Measurements from ENCODE around the gene RABGAP1L. TPM values are rescaled to one million over a fixed set of nuclear protein-coding genes. Genes with fewer than 3 reads are reported as not detected.

RABGAP1L gene
- total and polyA plus RNA-seq, 10 of the 15 experiments (the other 5 are each of a cell fraction or from before 2014, with no cell fraction given): 5.8 to 194 (median 113) TPM

- no TSS peak for BruUV-seq (replicated peaks)
- RAD21 ChIA-PET (ENCODE audit: unreplicated experiment): no interaction called here
- CTCF ChIA-PET: interaction anchor here (1.5 kb wide), 1 partner anchor 780 kb away, joined by 6 read pairs; no protein-coding TSS in a partner anchor
- H3K9me3 ChIP-seq (replicated peaks; ENCODE audit: control insufficient read depth, insufficient read depth, low read length): peaks cover 13% of the 10 kb centered on the region
- POLR2A ChIA-PET: no interaction called here
- no peak overlapping the region for H2AFZ ChIP-seq (ENCODE audit: control insufficient read depth, low read depth, low read length)
- TF ChIP-seq ZNF622 (IDR thresholded peaks at IDR 0.05) (no peak), SKIL (IDR thresholded peaks at IDR 0.05; ENCODE audit: low read depth, poor library complexity, severe bottlenecking) (no peak), REST (IDR thresholded peaks at IDR 0.05; ENCODE audit: low read depth, low read length) (no peak)
- H4K20me1 ChIP-seq (ENCODE audit: control insufficient read depth, insufficient read depth): 0 out of 2 replicates have a peak, but pooled peaks cover 7% of the 10 kb centered on the region
- no peak overlapping the region for H3K27ac ChIP-seq (ENCODE audit: control insufficient read depth, insufficient read depth)
- DNase-seq (ENCODE audit: low read depth, low spot score): no peak
- no peak overlapping the region for H3K4me2 ChIP-seq (ENCODE audit: control insufficient read depth, insufficient read depth)
- FAIRE-seq: no peak
- H3K4me3 ChIP-seq: no peak overlapping the region
- peaks cover 18% of the 10 kb centered on the region for H3K4me1 ChIP-seq (ENCODE audit: control insufficient read depth, insufficient read depth, low read length)
- in situ Hi-C loops (cut with MboI) (loop anchor here (25.0 kb wide), 1 partner anchor 774 kb away; no protein-coding TSS in a partner anchor), intact Hi-C loops (cut with micrococcal nuclease; ENCODE audit: unreplicated experiment) (loop anchor here (10.0 kb wide), 2 partner anchors 227 to 347 kb away; partner anchors contain the start of genes GAS5 and ZBTB37)
- SMC1A ChIA-PET (ENCODE audit: uncharacterized antibody, unreplicated experiment): no interaction called here
- peaks cover 0 to 8% of the 10 kb centered on the region in 2 experiments; a peak in 1 of 4 replicates for H3K36me3 ChIP-seq (ENCODE audit: control insufficient read depth in 2 of 2, insufficient read depth in 2 of 2, low read length in 1 of 2)
- no peak overlapping the region for H3K9ac ChIP-seq (ENCODE audit: control insufficient read depth, insufficient read depth, low read length)
- no peak for ATAC-seq
- peaks cover 60% of the 10 kb centered on the region for H3K79me2 ChIP-seq (ENCODE audit: control insufficient read depth, insufficient read depth, low read length)
- no peaks in the 10 kb centered on the region for H3K27me3 ChIP-seq (replicated peaks in 1 of 2; ENCODE audit: control insufficient read depth in 2 of 2, insufficient read depth in 2 of 2, low read length in 1 of 2)
Observed at GRCh38 chr1:174211486-174211885, 52.2 kb downstream of the RABGAP1L start.

Measured in GM12878 (cell line).